ENCODE results near the gene AQP2. TPM values are rescaled to one million over a fixed set of nuclear protein-coding genes. Genes with fewer than 3 reads are reported as not detected.

AQP2 gene
- total and polyA plus RNA-seq, 7 donors: not detected

- no peak overlapping the region for H3K27ac ChIP-seq
- H3K4me1 ChIP-seq: peaks cover 0 to 9% (median 8%) of the 10 kb centered on the region in 4 donors
- no peak overlapping the region for H3K4me3 ChIP-seq
- H3K36me3 ChIP-seq: no peaks in the 10 kb centered on the region
- 20 to 64% methylated on average over 3 of the region's 3 CpGs for WGBS, 2 donors
- no peak for DNase-seq
- no peaks in the 10 kb centered on the region for H3K9me3 ChIP-seq
- no peaks in the 10 kb centered on the region for H3K27me3 ChIP-seq
- no peak for TF ChIP-seq EP300 (IDR thresholded peaks at IDR 0.05)
- TF ChIP-seq POLR2AphosphoS5 (IDR thresholded peaks at IDR 0.05): no peak
- no peak for TF ChIP-seq POLR2A (IDR thresholded peaks at IDR 0.05)
- TF ChIP-seq CTCF (IDR thresholded peaks at IDR 0.05): no peak
- intact Hi-C loops (cut with DNase I): loop anchor here (5.0 kb wide), 1 partner anchor 79 kb away; no protein-coding TSS in a partner anchor
These were observed 4.0 kb upstream of the AQP2 start for GRCh38 chr12:49946497-49946896.

GRCh38 chr12:49947593-49948226, 2.8 kb upstream of the AQP2 start:
- Histone ChIP-seq H3K4me3 (no peak overlapping the region), H3K4me1 (peaks cover 0 to 9% (median 8%) of the 10 kb centered on the region in 4 donors), H3K36me3 (no peaks in the 10 kb centered on the region), H3K9me3 (no peaks in the 10 kb centered on the region), H3K27ac (no peak overlapping the region), H3K27me3 (no peaks in the 10 kb centered on the region)
- intact Hi-C loops (cut with DNase I): loop anchor here (5.0 kb wide), 1 partner anchor 80 kb away; no protein-coding TSS in a partner anchor
- WGBS, 2 donors: 64 to 76% methylated on average over 7 of the region's 7 CpGs
- DNase-seq: no peak
- TF ChIP-seq POLR2A (IDR thresholded peaks at IDR 0.05): no peak
- TF ChIP-seq EP300 (IDR thresholded peaks at IDR 0.05): no peak
- TF ChIP-seq POLR2AphosphoS5 (IDR thresholded peaks at IDR 0.05): no peak
- no peak for TF ChIP-seq CTCF (IDR thresholded peaks at IDR 0.05)

GRCh38 chr12:49948866-49949845, 1.4 kb upstream of the AQP2 start:
- TF ChIP-seq CTCF (IDR thresholded peaks at IDR 0.05) (no peak), POLR2A (IDR thresholded peaks at IDR 0.05) (no peak), EP300 (IDR thresholded peaks at IDR 0.05) (no peak), POLR2AphosphoS5 (IDR thresholded peaks at IDR 0.05) (no peak)
- no peaks in the 10 kb centered on the region for H3K9me3 ChIP-seq
- H3K4me3 ChIP-seq: no peak overlapping the region
- H3K27me3 ChIP-seq: peaks cover 0 to 9% (median under 1%) of the 10 kb centered on the region in 3 donors
- no peaks in the 10 kb centered on the region for H3K36me3 ChIP-seq
- intact Hi-C loops (cut with DNase I): loop anchor here (5.0 kb wide), 1 partner anchor 82 kb away; no protein-coding TSS in a partner anchor
- H3K4me1 ChIP-seq: peaks cover 0 to 9% (median 8%) of the 10 kb centered on the region in 4 donors
- H3K27ac ChIP-seq: no peak overlapping the region
- 85 to 88% methylated on average over 13 of the region's 13 CpGs for WGBS, 2 donors
- DNase-seq: no peak

- intact Hi-C loops (cut with DNase I): loop anchor here (5.0 kb wide), 1 partner anchor 83 kb away; no protein-coding TSS in a partner anchor
- TF ChIP-seq POLR2A (IDR thresholded peaks at IDR 0.05): no peak
- TF ChIP-seq POLR2AphosphoS5 (IDR thresholded peaks at IDR 0.05): no peak
- no peak for TF ChIP-seq CTCF (IDR thresholded peaks at IDR 0.05)
- TF ChIP-seq EP300 (IDR thresholded peaks at IDR 0.05): no peak
- Histone ChIP-seq H3K4me1 (peaks cover 0 to 9% (median 8%) of the 10 kb centered on the region in 4 donors), H3K27ac (no peak overlapping the region), H3K9me3 (no peaks in the 10 kb centered on the region), H3K4me3 (no peak overlapping the region), H3K36me3 (no peaks in the 10 kb centered on the region), H3K27me3 (peaks cover 3 to 16% (median 5%) of the 10 kb centered on the region in 3 donors)
- no peak for DNase-seq
- WGBS, 2 donors: 93 to 95% methylated on average over 3 of the region's 3 CpGs
These were observed 671 bp upstream of the AQP2 start for GRCh38 chr12:49949866-49950265.
